BE2C (cell line): Measurements from ENCODE around the gene HIP1.
"Not testable (repeated sequence)": the region's sequence is repeated elsewhere in the genome, so short reads cannot be mapped to it uniquely, and the experiment has no call there.

Experiments
- DNase-seq: peaks from one replicate; pipeline ENCODE4 v3.0.0-alpha.2; 2020
- H3K27me3 ChIP-seq: fragments of 250-450 bp; sonication (Bioruptor Pico); 2 replicates; pipeline ENCODE4 v1.5.1; 2020; ENCODE audit warnings: mild to moderate bottlenecking
- H3K36me3 ChIP-seq: fragments of 250-450 bp; sonication (Bioruptor Pico); 2 replicates; pipeline ENCODE4 v1.5.1; 2020; ENCODE audit warnings: mild to moderate bottlenecking
- H3K4me1 ChIP-seq: fragments of 250-450 bp; sonication (Bioruptor Pico); 2 replicates; pipeline ENCODE4 v1.5.1; 2020
- H3K4me3 ChIP-seq: 2 replicates; pipeline ENCODE4 v1.5.1; 2011; ENCODE audit warnings: low read depth, low read length
- H3K9me3 ChIP-seq: fragments of 250-450 bp; sonication (Bioruptor Pico); 2 replicates; pipeline ENCODE4 v1.5.1; 2020
- TF ChIP-seq, protein P1 (sequence below): IDR thresholded peaks from 2 replicates; pipeline ENCODE4 v1.5.1; 2012; ENCODE audit warnings: mild to moderate bottlenecking, low read depth, low read length

HIP1 gene

DNA sequence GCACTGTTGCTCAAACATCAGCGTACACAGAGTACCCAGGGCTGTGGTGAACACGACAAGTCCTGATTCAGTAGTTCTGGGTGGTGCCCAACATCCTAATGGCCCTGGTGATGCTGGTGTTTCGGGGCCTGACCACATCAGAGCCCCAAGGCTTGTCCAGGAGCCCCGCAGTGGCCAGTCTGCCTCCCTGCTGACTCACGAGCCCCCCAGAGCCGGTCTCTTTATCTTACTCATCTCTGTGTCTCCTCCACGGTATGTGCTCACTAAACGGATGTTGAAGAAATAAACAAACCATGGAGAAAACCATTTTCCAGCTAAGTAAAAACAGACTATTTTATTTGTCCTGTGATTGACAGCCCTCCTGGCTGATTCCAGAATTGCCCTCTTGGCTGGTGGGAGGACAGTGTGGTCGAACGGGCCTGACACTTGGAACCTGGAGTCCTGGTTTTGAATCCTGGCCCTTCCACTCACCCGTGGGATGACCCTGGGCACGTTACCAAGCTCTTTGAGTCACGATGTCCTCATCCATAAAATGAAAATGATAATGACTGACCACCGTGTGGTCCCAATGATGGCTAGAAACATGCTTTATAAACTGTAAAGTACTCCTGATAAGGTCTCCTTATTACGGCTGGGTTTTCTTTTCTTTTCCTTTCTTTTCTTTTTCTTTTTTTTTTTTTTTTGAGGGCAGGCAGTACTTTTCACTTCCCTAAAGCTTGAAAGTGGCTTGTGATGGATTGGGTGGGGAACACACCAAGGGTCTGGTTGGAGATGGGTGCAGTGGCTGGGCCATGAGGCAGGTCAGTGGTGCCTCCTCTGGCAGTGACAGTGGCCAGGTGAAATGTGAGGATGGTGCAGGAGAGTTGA is 5.7 kb downstream of the HIP1 start:
- no peak overlapping the region for H3K4me3 ChIP-seq
- TF ChIP-seq, protein P1, sequence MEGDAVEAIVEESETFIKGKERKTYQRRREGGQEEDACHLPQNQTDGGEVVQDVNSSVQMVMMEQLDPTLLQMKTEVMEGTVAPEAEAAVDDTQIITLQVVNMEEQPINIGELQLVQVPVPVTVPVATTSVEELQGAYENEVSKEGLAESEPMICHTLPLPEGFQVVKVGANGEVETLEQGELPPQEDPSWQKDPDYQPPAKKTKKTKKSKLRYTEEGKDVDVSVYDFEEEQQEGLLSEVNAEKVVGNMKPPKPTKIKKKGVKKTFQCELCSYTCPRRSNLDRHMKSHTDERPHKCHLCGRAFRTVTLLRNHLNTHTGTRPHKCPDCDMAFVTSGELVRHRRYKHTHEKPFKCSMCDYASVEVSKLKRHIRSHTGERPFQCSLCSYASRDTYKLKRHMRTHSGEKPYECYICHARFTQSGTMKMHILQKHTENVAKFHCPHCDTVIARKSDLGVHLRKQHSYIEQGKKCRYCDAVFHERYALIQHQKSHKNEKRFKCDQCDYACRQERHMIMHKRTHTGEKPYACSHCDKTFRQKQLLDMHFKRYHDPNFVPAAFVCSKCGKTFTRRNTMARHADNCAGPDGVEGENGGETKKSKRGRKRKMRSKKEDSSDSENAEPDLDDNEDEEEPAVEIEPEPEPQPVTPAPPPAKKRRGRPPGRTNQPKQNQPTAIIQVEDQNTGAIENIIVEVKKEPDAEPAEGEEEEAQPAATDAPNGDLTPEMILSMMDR, result no peak
- no peaks in the 10 kb centered on the region for H3K9me3 ChIP-seq
- DNase-seq, result no peak
- no peaks in the 10 kb centered on the region for H3K27me3 ChIP-seq
- no peaks in the 10 kb centered on the region for H3K4me1 ChIP-seq
- no peaks in the 10 kb centered on the region for H3K36me3 ChIP-seq

DNA sequence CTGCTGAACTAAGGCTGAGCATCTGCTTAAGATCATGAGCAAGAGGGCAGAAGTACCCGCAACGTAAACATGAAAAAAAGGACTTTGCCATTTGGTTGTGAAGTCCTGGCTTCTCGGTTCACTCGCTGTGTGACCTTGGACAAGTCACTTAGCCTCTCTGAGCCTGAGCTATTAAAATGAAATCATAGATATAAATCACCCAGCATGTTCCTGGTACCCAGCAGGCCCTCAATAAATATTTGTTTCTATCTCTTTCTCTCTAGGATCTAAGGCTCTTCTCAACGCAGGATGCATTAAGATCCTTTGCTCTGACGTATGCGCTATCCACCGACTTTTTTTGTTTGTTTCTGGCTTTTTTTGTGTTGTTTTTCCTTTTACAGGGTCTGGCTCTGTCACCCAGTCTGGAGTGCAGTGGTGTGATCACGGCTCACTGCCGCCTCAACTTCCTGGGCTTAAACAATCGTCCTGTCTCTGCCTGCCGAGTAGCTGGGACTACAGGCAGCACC is 6.7 kb downstream of the HIP1 start:
- no peak for DNase-seq
- no peak overlapping the region for H3K4me3 ChIP-seq
- no peaks in the 10 kb centered on the region for H3K36me3 ChIP-seq
- no peaks in the 10 kb centered on the region for H3K4me1 ChIP-seq
- no peaks in the 10 kb centered on the region for H3K27me3 ChIP-seq
- H3K9me3 ChIP-seq, result no peaks in the 10 kb centered on the region
- TF ChIP-seq, protein P1, result no peak

DNA sequence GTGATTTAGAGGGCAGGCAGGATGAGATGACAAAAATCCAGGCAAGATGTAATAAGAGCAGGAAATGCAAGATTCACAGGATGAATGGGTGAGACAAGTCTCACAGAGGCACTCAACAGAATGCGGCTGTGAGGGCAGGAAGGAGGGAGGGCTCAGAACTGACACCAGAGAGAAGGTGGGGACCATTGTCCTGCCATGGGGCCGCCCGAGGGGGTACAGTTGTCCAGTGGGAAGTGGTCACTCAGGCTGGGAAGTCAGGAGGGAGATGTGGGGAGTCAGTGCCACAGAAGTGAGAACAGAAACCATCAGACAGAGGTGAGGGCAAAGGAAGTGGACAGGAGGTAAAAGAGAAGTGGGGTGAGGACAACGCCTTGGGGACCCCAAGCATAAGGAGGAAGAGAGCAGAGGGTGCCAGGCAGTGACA is 8.9 kb downstream of the HIP1 start:
- DNase-seq, result no peak
- TF ChIP-seq, protein P1, result no peak
- Histone ChIP-seq H3K4me1 (no peaks in the 10 kb centered on the region), H3K9me3 (no peaks in the 10 kb centered on the region), H3K27me3 (no peaks in the 10 kb centered on the region), H3K36me3 (no peaks in the 10 kb centered on the region), H3K4me3 (no peak overlapping the region)

DNA sequence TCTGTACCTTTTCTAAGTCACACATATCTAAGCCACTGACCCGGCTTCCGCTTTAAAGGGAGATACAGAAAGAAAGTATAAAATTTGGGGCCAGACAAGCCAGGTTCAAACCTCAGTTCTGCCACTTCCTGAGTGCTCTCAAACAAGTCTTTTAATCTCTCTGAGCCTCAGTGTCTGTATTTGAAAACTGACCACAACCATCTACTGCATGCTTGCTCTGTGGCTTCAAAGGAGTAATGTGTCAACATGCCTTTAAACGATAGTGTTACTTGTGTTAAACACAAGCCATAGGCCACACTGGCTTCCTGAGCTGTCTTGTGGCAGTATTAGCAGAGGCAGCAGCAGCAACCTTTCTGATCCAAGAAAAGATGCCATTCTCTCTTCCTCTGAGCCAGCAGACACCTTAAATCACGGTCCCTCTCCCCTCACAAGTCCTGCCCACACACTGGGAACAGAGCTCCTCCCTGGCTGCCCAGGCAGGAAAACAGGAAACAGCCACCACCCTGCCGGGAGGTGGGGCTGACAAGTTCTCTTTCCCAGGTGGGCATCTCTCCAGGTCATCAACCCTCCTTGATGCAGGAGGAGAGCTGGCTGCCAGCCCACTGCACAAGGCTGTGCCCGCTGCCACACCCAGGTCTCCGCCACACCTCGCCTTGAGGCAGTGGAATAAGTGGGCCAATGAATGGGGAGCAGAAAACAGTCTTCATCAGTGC is 10.7 kb downstream of the HIP1 start:
- Histone ChIP-seq H3K27me3 (no peaks in the 10 kb centered on the region), H3K4me1 (no peaks in the 10 kb centered on the region), H3K9me3 (no peaks in the 10 kb centered on the region), H3K4me3 (no peak overlapping the region), H3K36me3 (no peaks in the 10 kb centered on the region)
- TF ChIP-seq, protein P1, result no peak
- no peak for DNase-seq

DNA sequence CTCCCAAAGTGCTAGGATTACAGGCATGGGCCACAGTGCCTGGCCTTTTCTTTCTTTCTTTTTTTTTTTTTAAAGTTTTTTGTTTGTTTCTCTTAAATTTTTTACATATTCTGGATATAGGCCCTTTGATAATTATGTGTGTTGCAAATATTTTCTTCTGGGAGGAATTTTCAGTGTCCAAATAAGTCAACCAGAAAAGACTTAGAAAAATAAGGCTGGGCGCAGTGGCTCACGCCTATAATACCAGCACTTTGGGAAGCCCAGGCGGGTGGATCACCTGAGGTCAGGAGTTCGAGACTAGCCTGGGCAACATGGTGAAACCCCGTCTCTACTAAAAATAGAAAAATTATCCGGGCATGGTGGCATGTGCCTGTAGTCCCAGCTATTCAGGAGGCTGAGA is 11.4 kb downstream of the HIP1 start:
- not testable (repeated sequence) for H3K4me1 ChIP-seq, H3K9me3 ChIP-seq, H3K27me3 ChIP-seq, H3K4me3 ChIP-seq, DNase-seq, H3K36me3 ChIP-seq

DNA sequence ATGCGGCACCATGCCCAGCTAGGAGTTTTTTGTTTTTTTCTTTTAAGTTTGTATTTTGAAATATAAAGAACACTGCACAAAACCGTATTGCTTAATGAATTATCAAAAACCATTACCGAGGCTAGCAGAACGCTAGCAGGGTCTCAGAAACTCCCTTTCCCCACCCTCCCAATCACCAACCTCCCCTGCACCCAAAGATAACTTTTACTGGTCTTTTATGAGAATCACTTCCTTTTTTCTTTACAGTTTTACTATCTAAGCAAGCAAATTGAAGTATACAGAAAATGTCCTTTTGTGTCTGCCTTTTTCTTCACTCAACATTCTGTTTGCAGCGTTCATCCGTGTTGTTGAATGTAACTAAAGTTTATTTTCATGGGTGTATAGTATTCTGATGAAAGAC is 13.4 kb downstream of the HIP1 start:
- Histone ChIP-seq H3K4me1 (no peaks in the 10 kb centered on the region), H3K36me3 (no peaks in the 10 kb centered on the region), H3K27me3 (no peaks in the 10 kb centered on the region), H3K4me3 (no peak overlapping the region), H3K9me3 (no peaks in the 10 kb centered on the region; the same call in 1 of the 2 replicates)
- DNase-seq, result no peak
- TF ChIP-seq, protein P1, result no peak
